NCI-H1436 treated with DMSO at 0.1 percent for 48 hours (cell line): ENCODE results near the gene MAGEF1.
"Not testable (repeated sequence)": the region's sequence is repeated elsewhere in the genome, so short reads cannot be mapped to it uniquely, and the experiment has no call there.

ENCODE experiments used
- DNase-seq: peaks from one replicate; lab custom pipeline; 2025; lab: John Stamatoyannopoulos, UW

MAGEF1 gene

DNA sequence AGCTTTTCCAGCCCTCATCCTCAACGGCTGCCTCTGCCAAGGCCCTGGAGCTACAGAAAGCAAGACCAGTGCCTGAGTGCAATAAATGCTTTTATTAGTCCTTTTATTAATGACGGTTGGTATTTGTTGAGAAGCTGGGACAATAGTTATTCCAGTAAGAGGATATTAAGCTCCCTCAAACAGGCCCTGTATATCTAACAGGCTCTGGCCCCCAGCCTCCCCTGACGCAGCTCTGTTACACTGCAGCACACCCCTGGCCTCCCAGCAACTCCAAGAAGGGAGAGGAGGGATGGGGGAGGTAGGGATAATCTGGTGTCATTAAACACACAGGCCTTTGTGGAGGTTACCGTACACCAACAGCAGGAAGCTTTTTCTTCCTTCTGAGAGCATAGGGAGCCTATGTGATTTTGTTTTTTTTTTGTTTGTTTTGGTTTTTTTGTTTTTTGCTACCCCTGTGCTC lies 30.8 kb upstream of the MAGEF1 start:
- no peak for DNase-seq

- no peak for DNase-seq
These were observed 30.2 kb upstream of the MAGEF1 start for GRCh38 chr3:184741798-184742675.

- DNase-seq, result no peak
These were observed 29.3 kb upstream of the MAGEF1 start for GRCh38 chr3:184741259-184741556.

GRCh38 chr3:184740509-184741258 lies 28.8 kb upstream of the MAGEF1 start:
- DNase-seq, result no peak

- no peak for DNase-seq
These were observed 28.0 kb upstream of the MAGEF1 start for GRCh38 chr3:184739594-184740505.

GRCh38 chr3:184738982-184739381 lies 27.1 kb upstream of the MAGEF1 start:
- DNase-seq, result no peak

DNA sequence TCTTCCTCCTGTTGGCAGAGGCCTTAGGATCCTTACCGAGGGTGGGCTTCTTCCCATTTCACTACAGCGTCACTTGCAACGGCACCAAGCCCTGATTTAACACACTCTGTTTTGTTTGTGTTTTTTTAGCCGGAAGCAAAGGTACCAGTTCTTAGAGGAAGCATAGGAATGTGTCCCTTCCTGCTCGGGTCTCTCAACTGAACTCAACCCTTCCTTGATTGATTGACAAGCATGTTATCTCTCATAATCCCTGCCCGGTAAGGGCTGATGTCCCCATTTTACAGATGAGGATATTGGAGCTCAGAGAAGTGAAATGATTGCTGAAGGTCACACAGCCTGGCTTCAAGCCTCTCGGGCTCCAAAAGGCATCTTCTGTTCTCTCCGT lies 26.6 kb upstream of the MAGEF1 start:
- no peak for DNase-seq

DNA sequence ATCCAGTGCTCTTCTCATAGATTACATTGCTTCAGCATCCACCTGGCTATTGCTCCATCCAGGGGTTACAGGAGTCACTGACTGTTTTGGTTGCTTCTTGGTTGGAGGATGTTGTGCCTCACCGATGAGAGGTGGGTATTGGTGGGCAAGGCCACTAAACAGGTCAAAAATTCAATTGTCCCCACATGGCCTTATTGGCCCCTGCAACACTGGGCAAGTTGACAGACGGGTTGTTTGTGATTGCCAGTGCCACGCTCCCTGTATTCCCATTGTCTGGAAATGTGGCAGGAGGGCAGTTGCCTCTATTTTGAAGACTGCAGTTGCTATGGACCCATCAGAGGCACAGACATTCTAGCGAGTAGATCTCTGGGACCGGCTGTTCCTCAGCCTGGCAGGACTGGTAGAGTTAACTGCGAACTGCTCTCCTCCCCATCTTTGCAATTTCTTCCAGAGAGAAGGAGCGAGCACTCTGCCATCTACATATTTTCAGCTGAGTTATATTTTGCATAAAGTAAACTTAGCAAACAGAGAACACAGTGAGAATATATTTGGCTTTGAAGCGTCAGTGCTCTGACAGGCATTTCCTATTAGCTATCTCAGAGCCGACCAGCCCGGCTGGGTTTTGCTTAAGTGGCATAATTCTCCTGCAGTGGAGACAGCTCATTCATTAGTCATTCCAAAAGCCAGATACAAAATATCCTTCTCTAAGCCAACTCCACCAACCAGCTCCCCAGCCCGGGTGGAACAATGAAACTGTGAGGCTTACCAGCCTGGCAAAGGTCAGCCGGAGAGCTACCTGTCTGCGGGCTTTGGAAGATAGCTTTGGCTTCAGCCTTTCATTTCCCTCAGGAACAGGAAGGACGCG lies 26.0 kb upstream of the MAGEF1 start:
- DNase-seq, result no peak

GRCh38 chr3:184737063-184737462 lies 25.2 kb upstream of the MAGEF1 start:
- no peak for DNase-seq

DNA sequence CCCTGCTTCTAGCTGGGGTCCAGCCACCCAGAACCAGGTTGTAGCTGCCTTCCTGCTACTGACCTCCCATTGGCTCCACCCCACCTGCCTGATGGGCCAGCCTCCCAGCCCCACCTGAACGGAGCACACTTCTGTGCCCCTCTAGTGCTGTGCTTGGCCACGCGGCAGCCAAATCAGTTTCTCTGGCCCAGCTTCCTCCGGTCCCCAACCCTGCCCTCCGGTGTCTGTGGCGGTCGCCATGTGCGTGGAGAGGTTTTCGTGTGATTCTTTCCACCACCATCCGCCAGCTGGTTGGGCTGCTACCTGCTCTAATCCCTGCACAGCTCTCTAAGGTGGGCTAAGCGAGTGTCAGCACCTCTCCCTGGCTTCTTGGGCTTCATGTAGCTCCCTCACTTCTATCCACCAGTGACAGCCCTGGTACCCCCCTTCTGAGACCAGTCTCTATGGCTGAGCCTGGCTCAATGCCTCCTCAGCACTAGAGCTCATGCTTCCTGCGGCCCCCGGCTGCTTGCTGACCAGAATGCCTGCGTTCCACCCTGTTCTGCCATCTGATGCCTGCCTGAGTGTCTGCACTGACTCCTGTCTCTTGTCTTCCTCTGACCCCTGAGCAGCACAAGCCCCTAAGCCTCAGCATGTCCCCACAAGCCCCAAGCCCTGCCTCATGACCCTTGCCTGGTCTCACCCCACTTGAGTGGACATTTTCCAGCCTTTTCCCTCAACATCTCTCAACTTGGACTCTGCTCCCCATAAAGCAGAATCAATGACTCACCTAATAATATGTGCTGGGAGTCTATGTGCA lies 23.2 kb upstream of the MAGEF1 start:
- DNase-seq, result no peak

DNA sequence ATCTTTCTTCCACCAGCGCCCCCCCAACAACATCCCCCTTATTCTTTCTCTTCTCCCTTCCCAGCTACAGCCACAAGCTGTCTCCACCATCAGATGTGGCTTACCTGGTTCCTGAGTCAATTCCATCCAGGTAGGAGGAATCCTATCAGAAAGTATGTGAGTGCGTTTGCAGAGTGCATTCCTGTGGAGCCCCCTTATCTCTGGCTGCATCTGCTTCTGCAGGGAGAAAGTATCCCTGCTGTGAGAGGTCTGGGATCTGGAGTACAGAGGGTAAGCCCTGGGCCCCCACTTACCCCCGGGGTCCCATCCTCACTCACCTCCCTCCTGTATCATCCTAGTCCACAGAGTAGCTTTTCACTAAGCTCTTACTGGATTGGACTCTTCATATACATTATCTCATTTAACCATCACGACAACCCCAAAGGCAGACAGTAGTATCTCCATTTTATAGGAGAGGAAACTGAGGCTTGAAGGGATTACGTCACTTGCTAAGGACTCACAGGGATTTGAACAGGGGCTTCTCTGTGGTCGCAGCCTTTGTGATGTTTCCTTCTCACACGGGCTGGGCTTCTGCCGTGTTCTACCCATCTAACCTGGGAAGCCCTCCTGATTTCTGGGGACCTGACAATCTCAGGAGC lies 22.2 kb upstream of the MAGEF1 start:
- no peak for DNase-seq

GRCh38 chr3:184733181-184733580 lies 21.3 kb upstream of the MAGEF1 start:
- DNase-seq, result no peak

GRCh38 chr3:184731786-184732537 lies 20.1 kb upstream of the MAGEF1 start:
- DNase-seq, result no peak

GRCh38 chr3:184730924-184731323 lies 19.1 kb upstream of the MAGEF1 start:
- no peak for DNase-seq

- not testable (repeated sequence) for DNase-seq
These were observed 17.3 kb upstream of the MAGEF1 start for GRCh38 chr3:184729154-184729553.

GRCh38 chr3:184728010-184728527 lies 16.2 kb upstream of the MAGEF1 start:
- no peak for DNase-seq

GRCh38 chr3:184727357-184728009 lies 15.6 kb upstream of the MAGEF1 start:
- peak; percentile 47 for DNase-seq

GRCh38 chr3:184726497-184726896 lies 14.6 kb upstream of the MAGEF1 start:
- no peak for DNase-seq
